Measurements from ENCODE around the gene COL11A2.

The COL11A2 gene

DNA sequence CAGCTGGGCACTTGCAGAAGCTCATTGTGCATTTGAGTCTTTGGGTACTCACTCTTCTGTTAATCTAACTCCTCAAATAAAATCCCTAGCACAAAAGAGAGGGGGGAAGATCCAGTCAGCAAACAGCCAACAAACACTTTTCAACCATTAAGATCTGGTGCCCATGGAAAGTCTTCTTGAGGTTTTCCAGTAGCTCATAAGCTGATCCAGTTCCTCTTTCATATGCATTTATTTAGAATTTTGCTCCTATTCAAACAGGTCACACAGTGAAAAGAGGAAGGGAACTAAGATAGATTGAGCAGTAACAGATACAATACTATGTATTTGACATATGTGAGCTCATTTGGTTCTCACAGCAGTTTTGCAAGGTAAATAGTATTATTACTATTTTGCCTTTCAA lies 77.9 kb downstream of the COL11A2 start:
- DNase-seq, result no peak

GRCh38 chr6:33113755-33114154 lies 78.5 kb downstream of the COL11A2 start:
- no peak for DNase-seq

All from NCI-H82 (cell line).